Spleen (tissue), 11 donors: ENCODE results near the gene ITGAE. TPM values are rescaled to one million over a fixed set of nuclear protein-coding genes. Genes with fewer than 3 reads are reported as not detected.
"Not testable (repeated sequence)": the region's sequence is repeated elsewhere in the genome, so short reads cannot be mapped to it uniquely, and the experiment has no call there.

Source experiments
- DNase-seq: peaks from one replicate; pipeline ENCODE4 v3.0.0-alpha.2; 2020
- H3K27ac ChIP-seq, 8 donors: fragments of 200-600 bp; sonication (generic) in 7 of 8; 1 replicate in 4 of 8; 2 replicates in 4 of 8; pipeline versions ENCODE4 v1.5.0 to v1.8.0; 2016 to 2021; ENCODE audit warnings: inconsistent platforms in 4 of 8, mild to moderate bottlenecking in 4 of 8, moderate library complexity in 1 of 8
- H3K27me3 ChIP-seq, 7 donors: fragments of 200-600 bp; sonication (generic) in 6 of 7; replicated peaks in 1 of 7; 1 replicate in 4 of 7; 2 replicates in 3 of 7; pipeline versions ENCODE4 v1.5.0 to v1.8.0; 2016 to 2021; ENCODE audit warnings: inconsistent platforms in 3 of 7, mild to moderate bottlenecking in 1 of 7
- H3K36me3 ChIP-seq, 6 donors: fragments of 200-600 bp; sonication (generic) in 5 of 6; 1 replicate in 4 of 6; 2 replicates in 2 of 6; pipeline versions ENCODE4 v1.5.0 to v1.8.0; 2016 to 2021; ENCODE audit warnings: inconsistent platforms in 2 of 6
- H3K4me1 ChIP-seq, 6 donors: fragments of 200-600 bp; sonication (generic) in 5 of 6; 1 replicate in 3 of 6; 2 replicates in 3 of 6; pipeline versions ENCODE4 v1.5.0 to v1.8.0; 2016 to 2021; ENCODE audit warnings: inconsistent platforms in 3 of 6
- H3K4me3 ChIP-seq, 8 donors: fragments of 200-600 bp; sonication (generic) in 7 of 8; 1 replicate in 4 of 8; 2 replicates in 4 of 8; pipeline versions ENCODE4 v1.5.0 to v1.8.0; 2016 to 2021; ENCODE audit warnings: inconsistent platforms in 4 of 8, mild to moderate bottlenecking in 4 of 8, moderate library complexity in 2 of 8
- H3K9me3 ChIP-seq, 8 donors: fragments of 200-600 bp; sonication (generic) in 7 of 8; 1 replicate in 4 of 8; 2 replicates in 4 of 8; pipeline versions ENCODE4 v1.5.0 to v1.8.0; 2016 to 2021; ENCODE audit warnings: inconsistent platforms in 4 of 8
- CTCF ChIP-seq, 11 experiments: fragments of 200-600 bp in 7 of 11; fragments of 450-650 bp in 4 of 11; sonication (generic) in 4 of 11; IDR thresholded peaks in 8 of 11; conservative IDR thresholded peaks in 3 of 11; 1 replicate in 7 of 11; 2 replicates in 4 of 11; pipeline versions ENCODE4 v1.4.0 to v1.8.0; 2016 to 2021; ENCODE audit warnings: antibody characterized with exemption in 11 of 11, inconsistent platforms in 4 of 11, mild to moderate bottlenecking in 1 of 11
- POLR2A ChIP-seq, 3 donors: fragments of 450-650 bp; IDR thresholded peaks; one replicate each; pipeline ENCODE4 v1.5.1; 2017; ENCODE audit warnings: antibody characterized with exemption in 3 of 3, mild to moderate bottlenecking in 1 of 3
- POLR2AphosphoS5 ChIP-seq, 3 donors: sonication (generic); formaldehyde crosslinking; IDR thresholded peaks; one replicate each; pipeline ENCODE4 v1.5.1; 2017; ENCODE audit warnings: antibody characterized with exemption in 3 of 3
- WGBS, 5 donors: extraction: QIAGEN DNeasy Blood & Tissue Kit in 3 of 5; methylation state at CpG; one replicate each; pipeline versions ENCODE4 v1.1.5 to v1.1.7; 2013 to 2018; 5-methylcytosine and 5-hydroxymethylcytosine counted together
- intact Hi-C: fragments of 100-400 bp; cut with DNase I; formaldehyde crosslinking; loops from one replicate; pipeline ENCODE4 v1.15.0; 2023; ENCODE audit warnings: low total_unique reads
- polyA plus RNA-seq, 3 donors: library from polyadenylated mRNA; stranded (reverse); fragments of 200-250 nt; gene quantifications; one replicate each; pipeline ENCODE4 v1.2.1, GENCODE V29; 2013
- total RNA-seq, 7 donors: library from RNA; depleted of rRNA in 3 of 7; stranded (reverse); fragments of >200 nt in 3 of 7; fragmentation: NEBNext Ultra II Directional in 4 of 7; extraction: Animal tissue kit (Norgen Biotek cat#: 25700) in 4 of 7; gene quantifications; one replicate each; pipeline versions ENCODE4 v1.1.0 to v1.2.1, GENCODE V29; 2016 to 2021
- donor health status: healthy with polysubstance abuse.
- donor health status: DM: no; HTN: no; CAD: no; lungs with moderate emphysema.
- donor health status: DM: no; HTN: no; CAD: no.
- donor health status: Bipolar disorder and iron deficiency.
- donor health status: healthy.
- donor health status: DM: no; HTN: no; CAD: no.
- donor health status: DM: yes; HTN: yes; CAD: no.

Gene ITGAE
- total and polyA plus RNA-seq, 10 donors, result 20.3 to 91.1 (median 28.2) TPM

- Histone ChIP-seq H3K36me3 (no peaks in the 10 kb centered on the region), H3K9me3 (no peaks in the 10 kb centered on the region), H3K27me3 (no peaks in the 10 kb centered on the region), H3K27ac (peak overlapping the region in 1 of 8 donors; percentile 23), H3K4me3 (no peak overlapping the region), H3K4me1 (peaks cover 0 to 37% (median 9%) of the 10 kb centered on the region in 6 donors)
- peak; percentile 66 for DNase-seq
- no peak for TF ChIP-seq POLR2A (IDR thresholded peaks at IDR 0.05)
- TF ChIP-seq CTCF (IDR thresholded peaks at IDR 0.05 in 8 of 11, conservative IDR thresholded peaks at IDR 0.05 in 3 of 11), result no peak
- no peak for TF ChIP-seq POLR2AphosphoS5 (IDR thresholded peaks at IDR 0.05)
- intact Hi-C loops, result no loop called here
- WGBS, 5 donors, result 10 to 44% (median 21%) methylated on average over 2 of the region's 2 CpGs
Measured at GRCh38 chr17:3788200-3788599, 12.8 kb downstream of the ITGAE start.

- peaks cover 0 to 27% (median 9%) of the 10 kb centered on the region in 6 donors for H3K4me1 ChIP-seq
- H3K27ac ChIP-seq, H3K9me3 ChIP-seq, DNase-seq, H3K27me3 ChIP-seq, H3K4me3 ChIP-seq, H3K36me3 ChIP-seq, intact Hi-C loops: not testable (repeated sequence)
- WGBS, 5 donors, result 71 to 79% (median 76%) methylated on average over 5 of the region's 5 CpGs
Measured at GRCh38 chr17:3785323-3785722, 15.7 kb downstream of the ITGAE start.

DNA sequence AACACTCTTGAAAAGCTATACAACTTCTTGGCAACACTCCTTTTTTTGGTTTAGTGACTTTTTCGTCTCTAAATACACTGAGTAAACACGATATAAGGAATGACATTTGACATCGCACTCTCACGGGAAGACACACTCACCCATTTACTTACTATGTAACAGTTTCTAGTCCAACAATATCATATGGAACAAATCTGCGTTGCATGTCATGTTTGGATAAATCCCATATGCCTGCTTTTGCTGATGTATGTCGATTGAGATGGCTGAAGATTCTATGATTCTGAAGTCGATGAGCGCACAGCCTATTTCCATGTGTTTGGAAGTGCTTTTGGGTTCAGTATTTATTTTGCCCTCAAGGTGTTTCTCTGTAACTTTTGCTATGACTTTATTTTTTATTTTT, 18.2 kb downstream of the ITGAE start:
- H3K27me3 ChIP-seq, result no peaks in the 10 kb centered on the region
- TF ChIP-seq POLR2AphosphoS5 (IDR thresholded peaks at IDR 0.05) (no peak), CTCF (IDR thresholded peaks at IDR 0.05 in 8 of 11, conservative IDR thresholded peaks at IDR 0.05 in 3 of 11) (no peak), POLR2A (IDR thresholded peaks at IDR 0.05) (no peak)
- no peak overlapping the region for H3K27ac ChIP-seq
- DNase-seq, result no peak
- H3K4me1 ChIP-seq, result peaks cover 0 to 4% (median 1%) of the 10 kb centered on the region in 6 donors
- H3K9me3 ChIP-seq, result no peaks in the 10 kb centered on the region
- no peak overlapping the region for H3K4me3 ChIP-seq
- intact Hi-C loops, result no loop called here
- WGBS, 5 donors, result 88 to 97% (median 95%) methylated on average over 8 of the region's 8 CpGs
- H3K36me3 ChIP-seq, result no peaks in the 10 kb centered on the region

DNA sequence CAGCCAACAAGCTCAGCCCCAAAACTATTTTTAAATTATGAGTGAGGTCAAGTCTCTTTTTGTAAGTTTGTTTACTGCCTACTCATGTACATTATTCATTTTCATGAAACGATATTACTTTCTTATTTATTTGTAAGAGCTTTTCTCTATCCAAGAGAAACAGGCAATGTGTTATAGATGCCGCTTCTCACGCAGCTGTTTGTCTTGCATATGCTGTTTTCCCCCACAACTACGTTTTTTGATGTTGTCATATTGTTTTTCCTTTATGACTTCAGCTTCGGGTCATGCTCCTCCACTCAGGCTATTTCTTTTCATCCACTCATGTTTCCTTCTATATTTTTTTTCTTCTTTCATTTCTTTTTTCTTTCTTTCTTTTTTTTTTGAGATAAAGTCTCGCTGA, 20.0 kb downstream of the ITGAE start:
- 76 to 85% (median 81%) methylated on average over 6 of the region's 6 CpGs for WGBS, 5 donors
- H3K4me3 ChIP-seq, result no peak overlapping the region
- no peaks in the 10 kb centered on the region for H3K36me3 ChIP-seq
- H3K27ac ChIP-seq, result no peak overlapping the region
- no peak for DNase-seq
- no peaks in the 10 kb centered on the region for H3K27me3 ChIP-seq
- H3K9me3 ChIP-seq, result no peaks in the 10 kb centered on the region
- intact Hi-C loops, result no loop called here
- no peak for TF ChIP-seq POLR2AphosphoS5 (IDR thresholded peaks at IDR 0.05)
- no peak for TF ChIP-seq POLR2A (IDR thresholded peaks at IDR 0.05)
- no peak for TF ChIP-seq CTCF (IDR thresholded peaks at IDR 0.05 in 8 of 11, conservative IDR thresholded peaks at IDR 0.05 in 3 of 11)
- no peaks in the 10 kb centered on the region for H3K4me1 ChIP-seq
